Measurements from ENCODE around the gene SNAP47. TPM values are rescaled to one million over a fixed set of nuclear protein-coding genes. Genes with fewer than 3 reads are reported as not detected.

The SNAP47 gene
- total RNA-seq, 4 donors from 2014 or later, result 11.3 to 28.5 (median 20.2) TPM

DNA sequence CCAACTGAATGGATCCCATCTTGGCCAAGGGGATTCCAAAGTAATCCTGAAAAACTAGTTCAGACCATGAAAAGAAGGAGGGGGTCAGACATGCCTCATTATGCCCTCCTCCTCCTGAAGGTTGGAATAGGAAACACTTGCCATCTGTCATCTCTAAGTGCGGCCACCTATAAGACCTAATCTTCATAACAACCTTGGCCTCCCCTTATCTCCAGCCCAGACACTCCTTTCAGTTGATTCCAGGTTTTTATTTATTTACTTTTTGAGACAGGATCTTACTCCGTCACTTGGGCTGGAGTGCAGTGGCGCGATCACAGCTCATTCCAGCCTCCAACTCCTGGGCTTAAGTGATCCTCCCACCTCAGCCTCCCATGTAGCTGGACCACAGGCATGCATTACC is 19.7 kb downstream of the SNAP47 start:
- Histone ChIP-seq H3K9me3 (no peaks in the 10 kb centered on the region), H3K36me3 (peaks cover 0 to 59% (median 10%) of the 10 kb centered on the region in 3 donors), H3K4me3 (no peak overlapping the region), H3K27me3 (no peaks in the 10 kb centered on the region), H3K27ac (no peak overlapping the region), H3K4me1 (peaks cover 5 to 38% (median 15%) of the 10 kb centered on the region in 3 donors)
- 96 to 98% methylated on average over 4 of the region's 4 CpGs for WGBS, 2 donors
- TF ChIP-seq POLR2A (IDR thresholded peaks at IDR 0.05), result no peak
- no peak for TF ChIP-seq CTCF (IDR thresholded peaks at IDR 0.05)
- no peak for DNase-seq
- intact Hi-C loops (cut with DNase I), result no loop called here

DNA sequence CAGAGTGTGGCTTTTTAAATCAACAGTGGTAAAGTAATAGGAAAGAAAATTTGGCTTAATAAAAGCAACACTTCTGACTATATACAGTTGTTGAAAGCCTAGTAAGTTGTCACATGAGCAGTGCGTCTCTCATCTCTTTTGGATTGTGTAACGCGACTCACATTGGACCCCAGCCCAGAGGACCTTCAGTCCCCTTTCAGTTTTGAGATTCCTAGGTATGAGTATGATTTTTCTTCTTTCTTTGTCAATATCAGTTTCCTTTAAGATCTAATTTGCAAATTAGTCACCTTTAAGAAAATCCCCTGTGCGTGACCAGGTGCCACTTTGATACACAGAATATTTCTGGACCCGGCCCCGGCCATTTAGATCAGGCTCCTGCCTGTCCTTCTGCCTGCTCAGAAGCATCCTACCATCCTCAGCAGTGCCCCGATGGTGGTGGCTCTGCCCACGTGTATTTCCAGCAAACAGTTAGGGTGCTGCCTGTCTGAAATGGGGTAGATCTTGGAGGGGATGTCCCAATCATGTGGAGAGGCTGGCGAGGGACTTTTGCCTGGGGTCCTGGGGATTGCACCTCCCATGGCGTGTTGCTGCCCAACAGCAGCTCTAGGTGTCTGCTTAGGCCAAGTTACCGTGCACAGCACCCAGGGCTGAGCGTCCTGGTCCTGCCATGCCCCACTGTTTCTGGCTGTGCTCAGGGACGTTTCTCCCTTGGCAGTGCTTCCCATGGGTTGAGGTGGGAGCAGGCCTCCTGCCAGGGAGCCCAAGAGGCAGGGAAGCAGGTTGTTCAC is 21.1 kb downstream of the SNAP47 start:
- Histone ChIP-seq H3K36me3 (peaks cover 0 to 59% (median 10%) of the 10 kb centered on the region in 3 donors), H3K27ac (peak overlapping the region in 1 of 4 donors; percentile 5), H3K27me3 (no peaks in the 10 kb centered on the region), H3K9me3 (no peaks in the 10 kb centered on the region), H3K4me3 (no peak overlapping the region), H3K4me1 (peaks cover 5 to 35% (median 14%) of the 10 kb centered on the region in 3 donors)
- WGBS, 2 donors, result 32 to 58% methylated on average over 6 to 9 of the region's 13 CpGs
- DNase-seq, result no peak
- intact Hi-C loops (cut with DNase I), result no loop called here
- TF ChIP-seq POLR2A (IDR thresholded peaks at IDR 0.05) (no peak), CTCF (IDR thresholded peaks at IDR 0.05) (no peak)

DNA sequence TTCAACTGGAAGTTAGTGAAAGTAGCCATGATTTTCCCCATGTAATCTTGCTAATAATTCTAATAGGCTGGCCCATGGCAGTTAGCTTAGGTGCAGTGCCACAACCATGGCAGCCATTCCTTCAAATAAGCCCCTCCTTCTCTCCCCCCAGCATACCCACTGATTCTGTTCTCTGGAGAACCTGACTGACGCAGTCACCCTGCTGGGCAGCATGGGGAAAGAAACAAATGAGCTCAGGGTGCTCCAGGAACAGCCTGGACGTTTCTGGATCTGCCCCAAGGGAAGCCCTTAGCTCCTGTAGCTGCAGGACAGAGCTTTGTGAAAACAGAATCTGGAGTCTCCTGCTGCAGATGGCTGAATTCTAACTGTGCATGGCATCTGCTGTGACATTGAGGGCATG is 22.5 kb downstream of the SNAP47 start:
- H3K27ac ChIP-seq, result no peak overlapping the region
- no peaks in the 10 kb centered on the region for H3K27me3 ChIP-seq
- no peak overlapping the region for H3K4me3 ChIP-seq
- H3K36me3 ChIP-seq, result peaks cover 0 to 58% (median 10%) of the 10 kb centered on the region in 3 donors
- WGBS, 2 donors, result 50% methylated on average over 2 of the region's 2 CpGs; no CpG with 5 or more reads in 1 of the 2 donors
- TF ChIP-seq POLR2A (IDR thresholded peaks at IDR 0.05), result no peak
- TF ChIP-seq CTCF (IDR thresholded peaks at IDR 0.05), result no peak
- intact Hi-C loops (cut with DNase I), result no loop called here
- peaks cover 14 to 45% (median 24%) of the 10 kb centered on the region in 3 donors for H3K4me1 ChIP-seq
- no peaks in the 10 kb centered on the region for H3K9me3 ChIP-seq
- no peak for DNase-seq

- intact Hi-C loops (cut with DNase I), result no loop called here
- no peak for DNase-seq
- H3K27me3 ChIP-seq, result no peaks in the 10 kb centered on the region
- no peak overlapping the region for H3K4me3 ChIP-seq
- peaks cover 0 to 58% (median 10%) of the 10 kb centered on the region in 3 donors for H3K36me3 ChIP-seq
- no peaks in the 10 kb centered on the region for H3K9me3 ChIP-seq
- peaks cover 16 to 45% (median 30%) of the 10 kb centered on the region in 3 donors for H3K4me1 ChIP-seq
- no peak overlapping the region for H3K27ac ChIP-seq
- 73 to 87% methylated on average over 5 to 6 of the region's 6 CpGs for WGBS, 2 donors
- TF ChIP-seq POLR2A (IDR thresholded peaks at IDR 0.05) (no peak), CTCF (IDR thresholded peaks at IDR 0.05) (no peak)
Observed at GRCh38 chr1:227758366-227758765, 23.1 kb downstream of the SNAP47 start.

All from esophagus squamous epithelium (tissue), 5 donors.